HG03060 (cell line): ENCODE measurements around the gene ERAS.

Source experiments
- ATAC-seq: cut with Tn5 transposase; IDR thresholded peaks from one replicate; pipeline ENCODE4 v1.9.1; 2021; ENCODE audit warnings: low read depth, moderate number of reproducible peaks; ENCODE audit not compliant: unreplicated experiment

ERAS gene

GRCh38 chrX:48826135-48826875 lies at the start of gene ERAS:
TSS of gene ERAS (plus strand) at chrX:48826513. CDS start at chrX:48829124, 2,611 bp downstream.
- no peak for ATAC-seq

GRCh38 chrX:48776818-48777439 lies 49.4 kb upstream of the ERAS start:
- no peak for ATAC-seq

GRCh38 chrX:48779399-48779798 lies 46.9 kb upstream of the ERAS start:
- ATAC-seq: no peak

- ATAC-seq: no peak
Observed at GRCh38 chrX:48781705-48782104, 44.6 kb upstream of the ERAS start.

GRCh38 chrX:48782216-48782615 lies 44.1 kb upstream of the ERAS start:
- ATAC-seq: no peak

GRCh38 chrX:48782795-48783194 lies 43.5 kb upstream of the ERAS start:
- ATAC-seq: no peak

GRCh38 chrX:48784726-48785125 lies 41.6 kb upstream of the ERAS start:
- no peak for ATAC-seq

- no peak for ATAC-seq
Observed at GRCh38 chrX:48785186-48785539, 41.1 kb upstream of the ERAS start.

- no peak for ATAC-seq
Observed at GRCh38 chrX:48785540-48786214, 40.6 kb upstream of the ERAS start.

- no peak for ATAC-seq
Observed at GRCh38 chrX:48786341-48786800, 39.9 kb upstream of the ERAS start, which contains the start of gene GATA1. TSS of gene GATA1 (plus strand) at chrX:48786590. CDS start at chrX:48791110, 4,520 bp downstream.

GRCh38 chrX:48786825-48787504 lies 39.3 kb upstream of the ERAS start:
- no peak for ATAC-seq

- no peak for ATAC-seq
Observed at GRCh38 chrX:48787505-48788443, 38.5 kb upstream of the ERAS start.

- ATAC-seq: no peak
Observed at GRCh38 chrX:48789366-48790220, 36.7 kb upstream of the ERAS start.

- ATAC-seq: no peak
Observed at GRCh38 chrX:48790477-48790876, 35.8 kb upstream of the ERAS start.

GRCh38 chrX:48791063-48791820 lies 35.1 kb upstream of the ERAS start:
- ATAC-seq: no peak

GRCh38 chrX:48792219-48792618 lies 34.1 kb upstream of the ERAS start:
- ATAC-seq: no peak

GRCh38 chrX:48793935-48794334 lies 32.4 kb upstream of the ERAS start:
- ATAC-seq: no peak

- no peak for ATAC-seq
Observed at GRCh38 chrX:48794340-48794910, 31.9 kb upstream of the ERAS start.
